IMR-90 (cell line): ENCODE data around the gene ANLN. TPM values are rescaled to one million over a fixed set of nuclear protein-coding genes. Genes with fewer than 3 reads are reported as not detected.

Experiments
- ATAC-seq: fragments of 200-7000 bp; cut with Tn5 transposase; 2 replicates; pipeline ENCODE4 v1.9.1; 2020; ENCODE audit warnings: low read depth, mild to moderate bottlenecking, moderate library complexity
- BruUV-seq: library from RNA; stranded (reverse); fragments of 400-500 nt; replicated peaks from 2 replicates; lab custom pipeline; 2021; lab: Mats Ljungman, UMichigan
- CTCF ChIA-PET: fragments of 300-600 bp; formaldehyde crosslinking; extraction: SDS; loops from one replicate; lab custom pipeline; 2021; ENCODE audit warnings: antibody characterized with exemption; lab: Yijun Ruan, JAX
- POLR2A ChIA-PET: fragments of 300-600 bp; sonication (Branson Sonifier 250); formaldehyde crosslinking; loops from one replicate; lab custom pipeline; 2022; ENCODE audit warnings: antibody characterized with exemption; ENCODE audit not compliant: unreplicated experiment; lab: Charles Lee
- DNase-seq: peaks from one replicate; pipeline ENCODE4 v3.0.0; 2013
- H2AFZ ChIP-seq: replicated peaks from 2 replicates; pipeline ENCODE3; 2013; ENCODE audit warnings: low read length, mild to moderate bottlenecking; ENCODE audit not compliant: poor library complexity
- H2AK5ac ChIP-seq: 2 replicates; pipeline ENCODE4 v1.6.1; 2013; ENCODE audit warnings: low read depth, low read length, inconsistent platforms
- H2AK9ac ChIP-seq: replicated peaks from 2 replicates; pipeline ENCODE3; 2013; ENCODE audit warnings: mild to moderate bottlenecking, low read depth, low read length, moderate library complexity; ENCODE audit not compliant: poor library complexity
- H2BK120ac ChIP-seq: 2 replicates; pipeline ENCODE4 v1.6.1; 2013; ENCODE audit warnings: low read depth, low read length, inconsistent platforms
- H2BK15ac ChIP-seq: 3 replicates; pipeline ENCODE4 v1.6.1; 2013; ENCODE audit warnings: low read depth, low read length, inconsistent platforms
- H2BK20ac ChIP-seq: 2 replicates; pipeline ENCODE4 v1.6.1; 2013; ENCODE audit warnings: low read depth, mild to moderate bottlenecking, inconsistent platforms, low read length, moderate library complexity
- H2BK5ac ChIP-seq: 2 replicates; pipeline ENCODE4 v1.6.1; 2013; ENCODE audit warnings: mild to moderate bottlenecking, low read depth, low read length, inconsistent platforms; ENCODE audit not compliant: poor library complexity, severe bottlenecking
- H3K14ac ChIP-seq: replicated peaks from 2 replicates; pipeline ENCODE4 v1.6.1; 2013; ENCODE audit warnings: low read depth, low read length, inconsistent platforms
- H3K18ac ChIP-seq: 2 replicates; pipeline ENCODE4 v1.6.1; 2013; ENCODE audit warnings: low read depth, low read length, control low read depth
- H3K23ac ChIP-seq: 2 replicates; pipeline ENCODE4 v1.6.1; 2013; ENCODE audit warnings: low read depth, low read length, inconsistent platforms
- H3K27ac ChIP-seq: 2 replicates; pipeline ENCODE4 v1.5.1; 2013; ENCODE audit warnings: mild to moderate bottlenecking, control low read depth, low read length; ENCODE audit not compliant: insufficient read depth
- H3K27me3 ChIP-seq: 2 replicates; pipeline ENCODE4 v1.6.1; 2013; ENCODE audit warnings: low read length; ENCODE audit not compliant: control insufficient read depth, insufficient read depth
- H3K36me3 ChIP-seq: 2 replicates; pipeline ENCODE4 v1.6.1; 2013; ENCODE audit warnings: low read length, mixed read lengths; ENCODE audit not compliant: control insufficient read depth, insufficient read depth
- H3K4ac ChIP-seq: 2 replicates; pipeline ENCODE4 v1.6.1; 2013; ENCODE audit warnings: low read depth, low read length, inconsistent platforms
- H3K4me1 ChIP-seq: 2 replicates; pipeline ENCODE4 v1.6.1; 2013; ENCODE audit warnings: low read length, mixed read lengths; ENCODE audit not compliant: control insufficient read depth, insufficient read depth
- H3K4me2 ChIP-seq: 2 replicates; pipeline ENCODE4 v1.6.1; 2013; ENCODE audit warnings: low read depth, mild to moderate bottlenecking, control low read depth, low read length, moderate library complexity
- H3K4me3 ChIP-seq: 2 replicates; pipeline ENCODE4 v1.5.1; 2013; ENCODE audit warnings: low read depth, mild to moderate bottlenecking, control low read depth, low read length, moderate library complexity; ENCODE audit not compliant: insufficient read depth
- H3K56ac ChIP-seq: 2 replicates; pipeline ENCODE4 v1.6.1; 2013; ENCODE audit warnings: low read length, inconsistent platforms; ENCODE audit not compliant: insufficient read depth; ENCODE audit errors: extremely low read depth
- H3K79me1 ChIP-seq, 2 experiments: 2 replicates each; pipeline ENCODE4 v1.6.1; 2013; ENCODE audit warnings: low read length in 2 of 2, inconsistent platforms in 1 of 2, low read depth in 1 of 2
- H3K9ac ChIP-seq: 2 replicates; pipeline ENCODE4 v1.6.1; 2013; ENCODE audit warnings: low read depth, low read length, control low read depth
- H3K9me1 ChIP-seq: 2 replicates; pipeline ENCODE4 v1.6.1; 2013; ENCODE audit warnings: low read length, inconsistent platforms; ENCODE audit not compliant: insufficient read depth
- H3K9me3 ChIP-seq: 2 replicates; pipeline ENCODE4 v1.6.1; 2013; ENCODE audit warnings: low read length; ENCODE audit not compliant: control insufficient read depth, insufficient read depth
- H4K20me1 ChIP-seq: 2 replicates; pipeline ENCODE4 v1.6.1; 2013; ENCODE audit warnings: low read length, inconsistent platforms; ENCODE audit not compliant: insufficient read depth
- H4K5ac ChIP-seq: 2 replicates; pipeline ENCODE4 v1.6.1; 2013; ENCODE audit warnings: mild to moderate bottlenecking, low read depth, low read length, control low read depth
- H4K8ac ChIP-seq, 2 experiments: 2 replicates each; pipeline ENCODE4 v1.6.1; 2013; ENCODE audit warnings: low read depth in 2 of 2, low read length in 2 of 2, control low read depth in 1 of 2, inconsistent platforms in 1 of 2
- H4K91ac ChIP-seq: 2 replicates; pipeline ENCODE4 v1.6.1; 2013; ENCODE audit warnings: low read depth, low read length, inconsistent platforms; ENCODE audit not compliant: insufficient read depth
- BHLHE40 ChIP-seq: fragments of 150-350 bp; IDR thresholded peaks from 2 replicates; pipeline ENCODE4 v1.6.1; 2016; ENCODE audit warnings: mild to moderate bottlenecking, low read depth, low read length
- MAFK ChIP-seq: IDR thresholded peaks from 2 replicates; pipeline ENCODE4 v1.6.1; 2012; ENCODE audit warnings: low read depth, low read length, improper control_type of control experiment
- MXI1 ChIP-seq: IDR thresholded peaks from 2 replicates; pipeline ENCODE4 v1.6.1; 2012; ENCODE audit warnings: low read depth, mild to moderate bottlenecking, low read length, moderate library complexity, borderline replicate concordance
- RAD21 ChIP-seq: IDR thresholded peaks from 2 replicates; pipeline ENCODE4 v1.6.1; 2012; ENCODE audit warnings: low read length, improper control_type of control experiment
- WGBS, 2 experiments: methylation state at CpG; one replicate each; pipeline versions ENCODE4 v1.1.5 to v1.1.7; 2013; ENCODE audit warnings: missing lambda C conversion rate in 2 of 2; ENCODE audit not compliant: insufficient read length in 1 of 2; ENCODE audit errors: extremely low coverage in 2 of 2; 5-methylcytosine and 5-hydroxymethylcytosine counted together
- dilution Hi-C: fragments of 300-500 bp; cut with HindIII; formaldehyde crosslinking; loops from one replicate; pipeline ENCODE4 v1.14.3; 2018; ENCODE audit warnings: low sequenced_read_pairs; ENCODE audit not compliant: unreplicated experiment
- in situ Hi-C: fragments of 300-500 bp; cut with MboI; formaldehyde crosslinking; loops from 3 replicates; pipeline ENCODE4 v1.14.3; 2019; ENCODE audit warnings: low sequenced_read_pairs, inconsistent platforms, mixed read lengths
- intact Hi-C: fragments of 100-400 bp; cut with micrococcal nuclease; formaldehyde crosslinking; loops from 2 replicates; pipeline ENCODE4 v1.10.0; 2022
- polyA plus RNA-seq, 3 experiments: library from polyadenylated mRNA; depleted of rRNA; stranded (reverse); fragments of >200 nt; gene quantifications; 2 replicates each; pipeline ENCODE4 v1.2.3, GENCODE V29; 2012; ENCODE audit warnings: low replicate concordance in 1 of 3
- total RNA-seq: library from RNA; depleted of rRNA; stranded (reverse); fragments of >200 nt; gene quantifications from 2 replicates; pipeline ENCODE4 v1.2.3, GENCODE V29; 2012
- TF ChIP-seq, protein P1 (sequence below): conservative IDR thresholded peaks from 2 replicates; pipeline ENCODE4 v1.5.1; 2012; ENCODE audit warnings: mild to moderate bottlenecking, low read depth, low read length, improper control_type of control experiment

ANLN gene
- total and polyA plus RNA-seq, 2 of the 4 experiments (the other 2 are of a cell fraction), result 60.5 to 276 TPM

GRCh38 chr7:36474283-36475010, 84.8 kb downstream of the ANLN start:
- ChIA-PET CTCF (interaction anchor here (0.6 to 1.2 kb wide), 2 partner anchors 19 to 25 kb away, joined by 3 to 4 read pairs; no protein-coding TSS in a partner anchor), POLR2A (no interaction called here)
- H3K9me3 ChIP-seq, result no peaks in the 10 kb centered on the region
- WGBS, 2 experiments, result 64% methylated on average over 3 of the region's 6 CpGs; no CpG with 5 or more reads in 1 of the 2 experiments
- no peak overlapping the region for H3K27ac ChIP-seq
- ATAC-seq, result no peak; the same call in 1 of the 2 replicates
- H4K91ac ChIP-seq, result no peak overlapping the region
- BruUV-seq, result no TSS peak
- no peak overlapping the region for H3K23ac ChIP-seq
- H3K27me3 ChIP-seq, result peaks cover 2% of the 10 kb centered on the region; the same call in 1 of the 2 replicates
- H4K8ac ChIP-seq, result no peak overlapping the region
- intact Hi-C loops (loop anchor here (5.0 kb wide), 1 partner anchor 728 kb away; no protein-coding TSS in a partner anchor), dilution Hi-C loops (no loop called here), in situ Hi-C loops (loop anchor here (25.0 kb wide), 1 partner anchor 488 kb away; no protein-coding TSS in a partner anchor)
- no peak overlapping the region for H3K4me3 ChIP-seq
- H2AK9ac ChIP-seq, result no peak overlapping the region
- no peaks in the 10 kb centered on the region for H3K79me1 ChIP-seq
- H3K4ac ChIP-seq, result peak overlapping the region; percentile 31; the same call in 1 of the 2 replicates
- no peak overlapping the region; the same call in 1 of the 2 replicates for H2BK120ac ChIP-seq
- H2AFZ ChIP-seq, result peak overlapping the region; percentile 73
- 0 out of 3 replicates have a peak overlapping the region, but pooled peaks have one; percentile 21 for H2BK15ac ChIP-seq
- no peaks in the 10 kb centered on the region for H4K20me1 ChIP-seq
- peak; percentile 41 for DNase-seq
- no peak overlapping the region for H4K5ac ChIP-seq
- H3K4me1 ChIP-seq, result no peaks in the 10 kb centered on the region
- no peak overlapping the region for H3K9ac ChIP-seq
- H3K4me2 ChIP-seq, result no peak overlapping the region
- H3K18ac ChIP-seq, result no peak overlapping the region
- H2BK5ac ChIP-seq, result no peak overlapping the region
- H2BK20ac ChIP-seq, result no peak overlapping the region
- no peak for TF ChIP-seq MAFK
- TF ChIP-seq RAD21, result no peak
- TF ChIP-seq BHLHE40, result peak; percentile 55
- TF ChIP-seq MXI1, result no peak
- TF ChIP-seq, protein P1, sequence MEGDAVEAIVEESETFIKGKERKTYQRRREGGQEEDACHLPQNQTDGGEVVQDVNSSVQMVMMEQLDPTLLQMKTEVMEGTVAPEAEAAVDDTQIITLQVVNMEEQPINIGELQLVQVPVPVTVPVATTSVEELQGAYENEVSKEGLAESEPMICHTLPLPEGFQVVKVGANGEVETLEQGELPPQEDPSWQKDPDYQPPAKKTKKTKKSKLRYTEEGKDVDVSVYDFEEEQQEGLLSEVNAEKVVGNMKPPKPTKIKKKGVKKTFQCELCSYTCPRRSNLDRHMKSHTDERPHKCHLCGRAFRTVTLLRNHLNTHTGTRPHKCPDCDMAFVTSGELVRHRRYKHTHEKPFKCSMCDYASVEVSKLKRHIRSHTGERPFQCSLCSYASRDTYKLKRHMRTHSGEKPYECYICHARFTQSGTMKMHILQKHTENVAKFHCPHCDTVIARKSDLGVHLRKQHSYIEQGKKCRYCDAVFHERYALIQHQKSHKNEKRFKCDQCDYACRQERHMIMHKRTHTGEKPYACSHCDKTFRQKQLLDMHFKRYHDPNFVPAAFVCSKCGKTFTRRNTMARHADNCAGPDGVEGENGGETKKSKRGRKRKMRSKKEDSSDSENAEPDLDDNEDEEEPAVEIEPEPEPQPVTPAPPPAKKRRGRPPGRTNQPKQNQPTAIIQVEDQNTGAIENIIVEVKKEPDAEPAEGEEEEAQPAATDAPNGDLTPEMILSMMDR, result no peak
- no peaks in the 10 kb centered on the region for H3K36me3 ChIP-seq
- peaks cover 3% of the 10 kb centered on the region; the same call in 1 of the 2 replicates for H3K9me1 ChIP-seq
- H2AK5ac ChIP-seq, result no peak overlapping the region
- no peak overlapping the region for H3K14ac ChIP-seq
- H3K56ac ChIP-seq, result no peak overlapping the region
